ENCODE measurements around the gene FXYD7. TPM values are rescaled to one million over a fixed set of nuclear protein-coding genes. Genes with fewer than 3 reads are reported as not detected.

The FXYD7 gene
- total and polyA plus RNA-seq, 9 of the 15 experiments (the other 6 are each of a cell fraction or from before 2014, with no cell fraction given) = 0.10 to 0.80 (median 0.31) TPM; not detected in 3

GRCh38 chr19:35153701-35154524 lies 10.9 kb downstream of the FXYD7 start (continued):
- TF ChIP-seq REST (IDR thresholded peaks at IDR 0.05; ENCODE audit: borderline replicate concordance) (0 out of 2 replicates have a peak, but pooled peaks have one; percentile 18), REST (CRISPR knock-in tag; IDR thresholded peaks at IDR 0.05; ENCODE audit: low read depth) (no peak), MAZ (CRISPR knock-in tag; conservative IDR thresholded peaks at IDR 0.05 in 1 of 2, IDR thresholded peaks at IDR 0.05 in 1 of 2) (peak; percentile 58 to 83; a peak in 3 of 4 replicates), ZMIZ1 (IDR thresholded peaks at IDR 0.05; ENCODE audit: low read depth in 2 of 2, low read length in 2 of 2) (no peak), SIN3A (IDR thresholded peaks at IDR 0.05; ENCODE audit: borderline replicate concordance in 2 of 2, control insufficient read depth in 1 of 2, low read depth in 2 of 2, low read length in 2 of 2) (0 out of 4 replicates have a peak, but pooled peaks of 1 of the 2 experiments have one; percentile 18), DIDO1 (tag; IDR thresholded peaks at IDR 0.05; ENCODE audit: low read depth) (no peak), SAFB2 (IDR thresholded peaks at IDR 0.05; ENCODE audit: borderline replicate concordance, low read depth, low read length, severe bottlenecking) (no peak), VEZF1 (CRISPR knock-in tag; IDR thresholded peaks at IDR 0.05) (peak; percentile 60; the same call in 1 of the 2 replicates), MYC (IDR thresholded peaks at IDR 0.05; ENCODE audit: low read depth, low read length) (peak; percentile 23; the same call in 1 of the 2 replicates), MYC (CRISPR knock-in tag; IDR thresholded peaks at IDR 0.05; ENCODE audit: borderline replicate concordance, low read depth) (no peak), PPARD (CRISPR knock-in tag; IDR thresholded peaks at IDR 0.05) (no peak)
